NCI-H1048 (cell line): Measurements from ENCODE around the gene ZNF608.
A peak's percentile ranks its signal among the peaks of the same experiment; 100 is the strongest.

ENCODE experiments used
- DNase-seq: peaks from one replicate; lab custom pipeline; 2025; lab: John Stamatoyannopoulos, UW

ZNF608 gene

DNA sequence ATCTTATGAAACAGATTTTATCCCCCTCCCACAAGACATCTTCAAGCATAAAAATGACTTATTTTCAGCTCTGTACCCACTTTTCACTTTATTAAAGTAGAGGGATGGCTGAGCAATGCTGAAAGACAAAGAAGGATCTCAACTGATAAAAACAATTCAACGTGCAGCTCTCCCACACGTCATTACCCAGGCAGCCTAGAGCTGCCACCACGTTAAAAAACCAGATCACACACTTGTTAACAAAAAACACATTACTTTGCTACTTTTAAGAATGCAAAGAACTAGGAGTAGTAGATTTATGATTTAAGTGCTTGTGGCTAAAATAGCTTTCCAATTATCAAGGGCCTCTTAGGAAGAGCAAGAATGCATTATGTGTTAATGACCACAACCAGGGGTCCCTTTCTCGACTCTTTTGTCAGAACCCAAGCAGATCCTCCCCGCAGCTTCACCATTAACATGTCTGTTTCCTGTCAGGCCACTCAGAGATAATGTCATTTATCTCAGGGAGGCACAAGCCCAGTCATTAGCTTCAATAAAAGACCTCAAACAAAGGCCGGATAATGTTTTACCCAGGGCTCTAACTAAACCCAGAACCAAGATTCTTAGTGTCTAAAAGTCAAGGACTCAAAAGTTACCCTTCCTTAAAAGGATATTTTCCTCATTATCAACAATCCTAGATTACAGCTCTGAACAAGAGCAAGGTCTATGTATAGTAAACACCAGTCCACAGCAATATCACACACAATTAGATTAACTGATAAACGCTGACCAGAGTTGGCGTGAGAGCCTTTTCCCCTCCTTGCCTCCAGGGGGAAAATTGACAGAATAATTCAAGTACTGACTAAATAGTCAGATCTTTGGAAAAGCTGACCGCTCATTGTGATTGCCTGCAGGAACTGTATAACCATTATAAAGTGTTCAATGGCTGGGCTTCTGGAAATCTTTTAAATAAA is 7.5 kb downstream of the ZNF608 start:
- no peak for DNase-seq

DNA sequence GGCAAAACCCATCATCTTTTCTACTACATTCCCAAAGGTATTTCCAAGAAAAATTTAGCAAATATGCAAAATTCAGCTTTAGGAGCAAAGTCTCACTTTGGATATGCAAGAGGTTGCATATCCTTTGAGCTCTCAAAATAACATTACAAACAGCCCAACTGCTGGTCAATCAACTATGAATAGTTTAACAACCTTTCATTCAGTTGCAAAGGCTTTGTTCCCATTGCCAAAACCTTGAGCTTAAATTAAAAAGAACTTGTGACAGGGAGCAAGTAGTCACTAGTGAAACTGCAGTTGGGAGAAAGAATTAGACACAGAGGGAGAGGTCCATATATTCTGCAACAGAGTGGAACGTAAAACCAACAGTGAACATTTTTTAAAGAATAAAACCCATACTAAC is 8.8 kb downstream of the ZNF608 start:
- DNase-seq: no peak

DNA sequence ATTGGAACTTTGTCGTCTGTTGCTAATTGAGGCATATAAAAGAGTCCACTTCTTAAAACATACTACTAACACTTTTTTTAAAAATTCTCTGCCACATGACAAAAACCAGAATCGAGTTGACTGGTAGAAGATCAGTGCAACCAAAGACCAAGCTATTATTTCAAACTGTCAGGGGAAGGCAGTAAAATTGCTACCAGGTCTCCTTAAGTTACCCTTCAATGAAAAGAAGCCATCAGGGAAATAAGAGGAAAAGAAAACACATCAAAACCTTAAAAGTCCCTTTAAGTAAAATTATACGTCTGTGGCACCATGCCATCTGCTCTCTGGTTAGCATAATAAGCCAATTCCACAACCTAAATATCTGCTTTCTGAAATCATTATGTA is 9.6 kb downstream of the ZNF608 start:
- no peak for DNase-seq

DNA sequence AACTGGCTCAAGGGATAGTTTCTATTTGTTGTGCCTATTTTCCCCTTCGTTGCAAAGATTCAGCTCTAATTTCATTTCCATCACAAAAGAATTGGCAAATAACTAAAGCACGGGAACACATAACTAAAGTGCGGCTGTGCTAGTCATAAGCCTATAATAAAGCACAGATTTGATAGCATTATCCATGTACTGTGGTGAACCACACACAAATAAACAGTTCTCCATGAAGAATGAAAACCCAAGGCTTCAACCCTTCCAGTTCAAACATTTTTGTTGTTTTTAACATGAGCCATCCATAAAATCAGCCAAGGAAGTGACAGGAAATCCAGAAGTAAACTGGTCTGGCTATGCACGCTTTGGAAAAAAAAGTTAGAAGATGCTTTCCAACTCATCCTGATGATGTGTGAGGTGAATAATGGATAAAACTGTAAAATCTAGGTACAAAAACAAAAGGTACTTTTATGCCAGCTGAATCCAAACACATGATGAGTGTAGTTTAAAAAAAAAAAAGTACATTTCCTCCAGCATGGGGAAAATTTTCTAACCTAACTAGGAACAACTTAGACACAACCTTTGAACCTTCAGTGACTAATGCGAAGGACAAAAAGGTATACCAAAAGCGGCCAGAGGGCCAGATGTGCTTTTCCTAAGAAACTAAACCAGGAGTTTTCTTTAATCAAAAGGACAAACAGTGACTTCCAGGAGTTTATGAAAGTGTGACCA is 10.2 kb downstream of the ZNF608 start:
- no peak for DNase-seq

DNA sequence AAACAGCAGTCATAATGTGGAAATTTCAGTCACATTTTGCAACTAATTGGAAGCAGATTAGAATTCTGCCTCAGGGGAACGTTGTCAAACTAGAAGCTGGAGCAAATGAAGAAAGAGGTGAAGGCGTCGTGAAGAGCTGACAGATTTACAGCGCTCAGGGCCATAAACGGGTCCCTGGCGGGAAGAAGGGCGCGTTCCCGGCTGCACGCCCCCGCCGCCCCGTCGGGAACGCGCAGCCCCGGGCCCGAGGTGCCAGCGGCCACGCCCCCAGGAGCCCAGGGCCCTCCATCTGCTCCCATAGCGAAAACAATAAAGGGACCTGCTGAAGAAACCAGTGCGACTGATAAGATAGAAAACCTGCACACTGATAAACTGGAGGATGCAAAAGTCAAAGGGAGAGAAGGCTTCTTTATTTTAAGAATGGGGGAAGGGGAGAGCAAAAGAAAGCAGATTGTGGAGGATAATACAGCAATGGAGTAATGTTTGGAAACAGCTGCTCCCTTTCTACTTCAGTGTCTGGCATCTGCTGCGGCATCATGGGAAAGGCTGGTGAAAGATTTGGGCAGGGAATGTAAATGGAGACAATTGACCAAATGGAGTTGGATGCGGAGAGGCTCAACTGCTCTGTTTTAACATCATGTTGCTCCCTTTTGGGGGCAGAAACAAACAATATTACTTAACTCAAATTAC is 11.1 kb downstream of the ZNF608 start:
- DNase-seq: peak; percentile 94

DNA sequence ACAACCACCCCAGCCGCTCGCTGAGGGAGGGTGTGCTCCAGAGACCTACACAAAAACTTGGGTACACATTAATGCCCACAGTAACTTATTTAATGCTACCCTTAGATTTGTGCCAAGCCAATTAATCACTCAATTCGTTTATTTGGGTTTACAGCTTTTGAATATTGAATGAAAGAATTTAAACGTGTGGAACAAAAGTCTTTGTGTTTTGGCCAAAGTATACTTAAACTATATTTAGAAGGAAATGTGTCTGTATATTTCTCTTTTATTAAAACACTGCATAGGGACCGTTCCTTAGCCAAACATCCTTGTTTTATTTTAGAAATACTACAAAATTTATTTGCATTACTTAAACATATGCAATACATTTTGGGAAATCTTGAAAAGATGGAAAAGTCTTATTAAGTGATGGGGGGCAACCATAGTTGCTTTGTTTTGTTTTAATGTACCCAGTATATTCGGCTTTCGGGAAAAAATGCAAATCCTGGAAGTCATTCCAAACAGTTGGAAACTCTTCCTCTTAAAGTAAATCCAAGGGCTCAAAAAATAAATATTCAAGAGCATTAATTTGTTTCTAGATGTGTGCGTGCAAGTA is 11.8 kb downstream of the ZNF608 start:
- no peak for DNase-seq

DNA sequence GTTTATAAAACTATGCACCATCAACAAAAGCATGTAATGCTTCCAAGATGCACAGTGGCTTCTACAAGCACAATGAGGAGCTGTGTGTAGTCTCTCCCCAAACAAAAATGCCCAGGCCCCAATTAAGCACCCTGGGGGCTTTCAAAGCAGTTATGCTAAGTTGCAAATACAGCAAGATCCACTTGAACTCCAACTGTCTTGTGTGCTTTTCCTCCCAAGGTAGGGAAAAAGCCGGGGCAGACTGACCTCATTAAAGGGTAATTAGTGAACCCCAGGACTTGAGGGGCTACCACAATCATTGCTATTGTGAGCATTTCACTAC is 13.1 kb downstream of the ZNF608 start:
- peak; percentile 46 for DNase-seq

DNA sequence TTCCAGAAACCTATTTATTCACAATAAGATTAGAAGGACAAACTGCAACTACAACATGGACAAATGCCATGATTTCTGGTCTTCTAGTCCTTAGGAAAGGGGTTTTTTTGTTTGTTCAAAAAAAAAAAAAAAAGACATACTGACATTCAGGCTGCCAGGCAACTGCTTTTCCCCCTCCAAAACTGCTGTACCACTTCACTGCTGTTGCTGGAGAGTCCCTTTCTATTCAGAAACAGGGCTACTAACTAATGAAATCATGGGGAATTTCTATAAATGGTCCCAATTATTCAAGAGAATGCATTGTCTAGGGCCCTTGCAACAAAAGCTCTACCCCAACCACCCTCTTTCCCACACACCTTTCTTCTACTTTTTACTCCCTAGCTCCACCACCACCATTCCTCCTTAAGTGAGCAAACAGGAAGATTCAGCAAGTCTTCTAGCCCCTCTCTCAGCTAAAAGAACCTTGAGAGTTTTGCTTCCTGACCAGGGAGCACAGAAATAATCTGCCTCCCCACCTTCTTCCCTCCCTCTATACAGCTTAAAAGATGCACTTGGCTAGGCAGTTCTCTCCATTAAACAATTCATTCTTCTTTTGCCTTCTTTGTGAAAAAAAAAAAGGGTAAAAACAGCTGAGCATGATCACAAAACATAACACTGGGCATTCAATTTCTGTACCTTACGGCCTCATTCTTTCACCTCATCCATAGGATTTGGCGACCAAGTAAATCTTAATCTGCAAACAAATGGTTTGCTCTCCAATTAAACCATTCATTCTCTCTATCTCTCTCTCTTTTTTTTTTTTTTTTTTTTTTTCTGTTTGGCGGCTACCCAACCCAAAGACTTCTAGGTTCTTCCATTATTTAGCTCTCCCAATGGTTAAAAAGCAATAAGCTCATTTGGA is 13.8 kb downstream of the ZNF608 start:
- DNase-seq: no peak

DNA sequence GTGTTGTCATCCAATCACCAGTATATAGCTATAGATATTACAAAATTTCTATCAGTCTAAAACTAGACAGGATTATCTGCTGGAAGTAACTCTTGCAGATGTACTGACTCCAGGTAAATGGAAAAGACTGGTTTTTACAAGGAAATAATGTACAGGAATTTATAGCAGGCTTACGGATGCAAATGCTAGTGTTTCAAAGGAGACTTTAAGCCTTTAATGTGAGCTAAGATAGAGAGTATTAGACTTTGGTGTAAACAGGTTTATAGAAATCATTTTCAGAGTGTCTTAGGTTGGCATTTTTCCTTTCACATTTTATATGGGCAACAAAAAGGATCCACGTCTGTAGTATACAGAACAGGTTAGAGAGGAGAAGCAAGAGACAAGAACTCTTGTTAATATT is 16.1 kb downstream of the ZNF608 start:
- DNase-seq: peak; percentile 55

DNA sequence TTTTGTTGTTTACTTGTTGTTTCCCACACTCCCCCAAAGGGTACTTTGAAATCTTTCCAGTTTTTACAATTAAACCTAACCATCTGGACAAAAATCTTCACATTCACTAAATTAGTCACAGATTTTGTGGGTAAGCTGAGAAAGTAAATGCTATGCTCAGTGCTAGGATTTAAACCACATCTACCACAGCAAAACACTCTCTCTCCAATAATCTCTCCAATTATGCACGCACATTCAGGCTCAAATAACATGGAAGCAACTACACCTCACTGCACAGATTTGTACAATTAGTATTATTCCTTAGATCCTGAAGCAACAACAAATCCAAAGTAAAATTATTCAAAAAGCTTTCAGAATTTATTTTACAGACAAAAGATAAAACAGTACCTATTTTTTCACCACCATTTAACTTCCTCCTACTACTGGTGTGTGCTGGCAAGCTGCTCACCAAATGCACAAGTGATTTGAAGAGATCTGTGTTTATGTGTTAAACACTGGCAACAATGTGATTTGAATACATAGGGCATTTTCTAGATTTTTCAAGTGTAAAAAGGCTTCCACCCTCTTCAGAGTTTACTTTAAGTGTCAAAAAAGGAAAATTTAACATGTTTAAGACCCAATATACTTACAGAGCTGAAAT is 16.6 kb downstream of the ZNF608 start:
- no peak for DNase-seq

DNA sequence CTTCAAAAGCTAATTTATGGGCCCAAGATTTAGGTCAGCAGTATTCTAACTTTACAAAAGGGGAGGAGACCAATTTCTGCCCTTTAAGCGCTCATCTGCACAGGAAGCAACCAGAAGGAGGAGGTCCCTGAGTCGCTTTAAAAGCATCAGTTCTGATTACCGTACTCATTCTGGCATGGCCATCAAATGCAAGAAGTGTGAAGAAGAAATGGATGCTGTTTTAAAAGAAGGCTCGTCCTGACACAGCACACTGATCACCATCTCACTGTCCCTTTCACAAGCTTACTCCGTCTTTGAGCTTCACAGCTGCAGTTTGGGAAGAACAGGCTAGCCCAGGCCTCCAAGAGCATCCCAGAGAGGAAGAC is 17.5 kb downstream of the ZNF608 start:
- DNase-seq: no peak

DNA sequence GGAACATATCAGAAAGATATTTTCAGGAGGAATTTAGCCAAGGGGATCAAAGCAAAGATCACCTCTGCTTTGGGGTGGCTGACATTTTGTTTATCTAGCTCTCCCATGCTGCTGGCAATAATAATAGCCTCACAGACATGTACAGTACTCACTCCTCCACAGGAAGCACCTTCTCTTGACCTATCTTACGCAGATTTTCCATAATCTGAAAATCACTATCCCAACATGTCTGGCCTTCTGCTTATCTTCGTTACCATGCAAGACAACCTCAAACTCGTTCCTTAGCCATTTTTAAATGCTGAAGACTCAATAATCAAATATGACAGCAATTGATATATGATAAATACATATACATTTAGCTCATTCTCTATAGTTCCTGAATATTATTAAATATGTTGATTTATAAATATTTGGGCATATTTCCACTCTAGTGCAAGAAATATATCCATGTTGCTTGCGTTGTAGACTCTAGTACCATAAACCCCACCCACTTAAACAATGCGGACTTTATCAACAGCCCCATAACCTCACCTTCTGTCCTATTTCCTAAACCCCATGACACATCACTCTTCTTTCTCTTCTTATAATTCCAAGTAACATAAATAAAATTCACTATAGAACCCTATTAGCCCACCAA is 18.0 kb downstream of the ZNF608 start:
- no peak for DNase-seq

DNA sequence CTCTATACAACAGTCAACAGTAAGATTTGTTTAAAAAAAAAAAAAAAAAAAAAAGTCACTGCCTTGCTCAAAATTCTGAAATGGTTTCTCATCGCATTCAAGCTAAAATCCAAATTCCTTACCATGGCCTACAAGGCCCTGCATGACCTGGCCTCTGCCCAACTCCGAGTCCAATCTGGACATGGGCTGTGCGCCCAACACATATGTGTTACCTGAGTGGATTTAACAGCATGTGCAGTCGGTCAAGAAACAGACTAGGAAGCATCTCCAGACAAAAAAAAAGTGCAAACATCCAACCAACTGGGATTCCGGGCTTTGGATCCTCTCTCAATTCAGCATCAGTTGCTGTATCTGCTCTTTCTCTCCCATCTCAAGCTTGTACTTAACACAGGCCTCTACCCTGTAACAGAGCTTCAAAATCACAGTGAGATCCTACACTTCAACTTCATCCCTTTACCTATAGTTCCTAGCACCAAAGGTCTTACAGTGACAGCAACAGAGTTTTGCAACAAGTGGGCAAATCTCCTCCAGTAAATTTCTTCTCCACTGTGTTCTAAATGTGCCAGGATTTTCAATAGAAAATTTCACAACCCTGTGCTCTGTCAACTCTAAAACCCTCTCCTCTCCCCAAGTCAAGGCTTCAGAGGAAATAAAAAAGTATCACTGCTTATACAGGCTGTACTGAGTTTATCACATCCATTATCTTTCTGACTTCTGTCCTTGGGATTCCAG is 19.6 kb downstream of the ZNF608 start:
- DNase-seq: no peak

DNA sequence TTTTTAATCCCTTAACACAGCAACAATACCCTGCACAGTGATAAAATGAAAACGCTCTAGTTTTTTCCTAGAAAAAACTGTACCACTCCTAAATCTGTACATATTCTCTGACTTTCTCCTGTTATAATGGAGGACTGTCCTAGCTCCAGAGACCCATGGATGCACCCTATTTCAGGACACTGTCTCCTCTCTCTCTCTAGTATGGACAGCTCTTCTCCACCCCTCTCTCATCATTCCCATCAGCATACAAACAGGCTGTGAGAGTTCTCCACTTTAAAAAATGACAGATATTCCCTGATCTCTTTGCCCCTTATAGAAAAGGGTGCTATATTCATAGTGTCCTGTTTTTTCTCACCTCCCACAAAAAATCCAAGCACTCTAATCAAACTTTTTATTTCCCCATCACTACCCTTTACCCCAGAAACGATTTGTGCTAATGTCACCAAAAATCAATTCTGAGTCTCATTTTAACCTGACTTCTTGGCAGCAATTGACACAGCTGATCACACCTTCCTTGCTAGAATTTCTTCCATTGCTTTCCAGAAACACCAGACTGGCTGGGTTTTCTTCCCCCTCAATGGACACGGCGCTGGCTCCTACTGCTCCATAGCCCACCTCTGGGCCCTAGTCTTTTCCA is 20.7 kb downstream of the ZNF608 start:
- no peak for DNase-seq

DNA sequence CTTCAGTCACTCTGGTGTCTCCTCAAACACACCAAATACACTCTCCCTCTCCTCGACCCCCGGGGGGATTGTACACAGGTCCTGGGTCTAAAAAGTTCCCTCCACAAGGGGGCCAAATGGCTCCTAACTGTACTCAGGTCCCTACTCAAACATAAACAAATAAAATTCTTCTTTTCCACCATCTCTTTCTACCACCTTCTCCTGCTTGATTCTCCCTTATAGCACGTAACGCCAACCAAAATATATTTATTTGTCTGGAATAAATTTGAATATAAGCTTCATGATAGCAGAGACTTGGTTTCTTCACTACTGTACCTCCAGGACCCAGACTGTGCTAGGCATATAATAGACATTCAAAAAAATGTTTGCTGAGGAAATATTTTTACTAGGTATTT is 21.4 kb downstream of the ZNF608 start:
- DNase-seq: no peak

DNA sequence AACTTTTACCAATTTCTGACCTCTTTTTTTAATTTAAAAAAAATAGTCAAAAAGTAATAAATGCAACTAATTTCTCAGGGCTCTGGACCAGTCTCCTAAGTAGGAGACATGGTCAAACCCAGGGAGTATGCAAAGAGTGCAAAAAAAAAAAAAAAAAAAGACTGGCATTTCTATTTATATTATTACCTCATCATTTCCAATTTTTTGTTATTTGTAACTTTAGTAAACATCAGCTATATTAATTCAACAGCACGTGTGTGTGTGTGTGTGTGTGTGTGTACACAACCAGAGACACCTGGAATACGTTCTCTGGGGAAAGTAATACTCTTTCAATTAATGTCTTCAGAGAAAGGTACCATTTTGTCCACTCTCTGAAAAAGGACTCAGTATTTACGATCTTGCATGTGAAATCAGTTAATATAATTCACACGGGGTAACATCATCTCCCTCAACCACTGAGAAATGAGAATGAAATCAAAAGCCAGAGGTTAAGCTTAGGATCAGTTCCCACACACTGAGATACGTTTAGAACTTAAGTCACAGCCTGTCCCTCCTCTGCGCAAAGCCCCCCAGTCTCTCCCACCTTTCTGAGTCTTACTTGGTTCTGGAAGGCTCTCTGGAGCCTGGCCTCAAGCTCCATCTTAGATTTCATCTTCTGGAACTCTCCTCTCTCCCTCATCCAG is 21.9 kb downstream of the ZNF608 start:
- no peak for DNase-seq

DNA sequence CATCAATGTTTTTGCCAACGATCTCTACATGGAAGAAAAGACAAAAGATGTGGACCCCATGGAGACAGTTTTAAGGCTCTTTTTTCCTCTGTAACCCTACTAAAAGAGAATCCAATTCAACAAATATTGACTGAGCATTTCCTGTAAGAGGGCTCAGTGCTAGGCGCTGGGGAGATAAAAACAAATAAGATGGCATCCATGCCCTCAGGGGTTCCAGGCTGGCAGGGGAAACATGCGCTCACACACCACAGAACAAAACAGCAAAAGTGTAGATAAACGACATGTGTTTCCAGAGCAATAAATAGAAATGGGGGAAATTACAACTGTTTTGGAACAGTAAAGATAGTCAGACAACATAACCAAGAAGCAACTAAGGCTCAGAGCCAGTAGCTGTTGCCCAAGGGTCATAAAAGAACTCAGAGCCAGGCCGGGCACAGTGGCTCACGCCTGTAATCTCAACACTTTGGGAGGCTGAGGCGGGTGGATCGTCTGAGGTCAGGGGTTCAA is 25.2 kb downstream of the ZNF608 start:
- DNase-seq: no peak

DNA sequence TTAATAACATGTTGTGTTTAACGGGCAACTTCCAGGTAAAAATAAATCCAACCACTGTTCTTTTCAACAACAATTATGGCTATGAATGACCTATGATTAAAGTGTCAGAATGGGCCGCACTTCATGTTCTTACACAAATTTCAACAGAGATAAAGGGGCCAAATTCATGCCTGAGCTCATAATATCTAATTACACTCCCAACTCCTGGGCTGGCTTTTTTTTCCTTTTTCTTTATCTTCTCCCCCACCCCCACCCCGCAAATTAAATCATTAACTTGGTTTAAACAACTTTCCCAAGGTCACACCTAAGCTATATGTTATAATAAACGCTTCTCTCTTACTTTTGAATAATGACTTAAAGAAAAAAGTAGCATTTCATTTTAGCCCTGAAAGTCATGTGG is 25.8 kb downstream of the ZNF608 start:
- no peak for DNase-seq
